Hepatocyte (in vitro differentiated cells): ENCODE results near the gene GLI3. TPM values are rescaled to one million over a fixed set of nuclear protein-coding genes. Genes with fewer than 3 reads are reported as not detected.

ENCODE experiments used
- DNase-seq: peaks from one replicate; pipeline ENCODE4 v3.0.0-alpha.2; 2016; ENCODE audit warnings: low spot score
- H2AFZ ChIP-seq: fragments of 200-600 bp; sonication (generic); 2 replicates; pipeline ENCODE4 v1.6.0; 2016; ENCODE audit warnings: antibody characterized with exemption, mild to moderate bottlenecking
- H3K27ac ChIP-seq: fragments of 200-600 bp; sonication (generic); 2 replicates; pipeline ENCODE4 v1.5.1; 2016; ENCODE audit warnings: mild to moderate bottlenecking
- H3K27me3 ChIP-seq: fragments of 200-600 bp; sonication (generic); 2 replicates; pipeline ENCODE4 v1.6.1; 2016
- H3K36me3 ChIP-seq: fragments of 200-600 bp; sonication (generic); replicated peaks from 2 replicates; pipeline ENCODE4 v1.5.1; 2016; ENCODE audit warnings: low read depth; ENCODE audit not compliant: insufficient read depth
- H3K4me1 ChIP-seq: fragments of 200-600 bp; sonication (generic); 2 replicates; pipeline ENCODE4 v1.5.1; 2016; ENCODE audit warnings: mild to moderate bottlenecking, moderate library complexity; ENCODE audit not compliant: insufficient read depth
- H3K4me2 ChIP-seq: fragments of 200-600 bp; sonication (generic); 2 replicates; pipeline ENCODE4 v1.6.0; 2016
- H3K4me3 ChIP-seq: fragments of 200-600 bp; sonication (generic); 2 replicates; pipeline ENCODE4 v1.5.1; 2016; ENCODE audit warnings: mild to moderate bottlenecking
- H3K79me2 ChIP-seq: fragments of 200-600 bp; sonication (generic); 2 replicates; pipeline ENCODE4 v1.6.0; 2017; ENCODE audit warnings: mild to moderate bottlenecking
- H3K9me2 ChIP-seq: fragments of 200-600 bp; sonication (generic); replicated peaks from 2 replicates; pipeline ENCODE4 v1.6.0; 2017; ENCODE audit warnings: mild to moderate bottlenecking; ENCODE audit not compliant: insufficient read depth
- H3K9me3 ChIP-seq: fragments of 200-600 bp; sonication (generic); 2 replicates; pipeline ENCODE4 v1.5.1; 2016; ENCODE audit warnings: low read depth, mild to moderate bottlenecking
- H4K20me1 ChIP-seq: fragments of 200-600 bp; sonication (generic); 2 replicates; pipeline ENCODE4 v1.6.0; 2016; ENCODE audit warnings: mild to moderate bottlenecking; ENCODE audit not compliant: insufficient read depth, poor library complexity, severe bottlenecking
- CTCF ChIP-seq: fragments of 200-600 bp; sonication (generic); IDR thresholded peaks from 2 replicates; pipeline ENCODE4 v1.5.1; 2016; ENCODE audit warnings: antibody characterized with exemption, mild to moderate bottlenecking; ENCODE audit not compliant: poor library complexity
- EZH2 ChIP-seq: fragments of 200-600 bp; sonication (generic); IDR thresholded peaks from 2 replicates; pipeline ENCODE4 v1.6.1; 2016; ENCODE audit warnings: antibody characterized with exemption, mild to moderate bottlenecking, borderline replicate concordance
- EZH2phosphoT487 ChIP-seq: fragments of 200-600 bp; sonication (generic); IDR thresholded peaks from one replicate; pipeline ENCODE4 v1.6.1; 2018; ENCODE audit warnings: antibody characterized with exemption, mild to moderate bottlenecking, low read depth, moderate library complexity; ENCODE audit not compliant: unreplicated experiment, severe bottlenecking
- WGBS: methylation state at CpG from one replicate; pipeline ENCODE4 v1.1.6; 2016; ENCODE audit warnings: low lambda C conversion rate; ENCODE audit errors: missing lambda C conversion rate; 5-methylcytosine and 5-hydroxymethylcytosine counted together
- polyA plus RNA-seq: library from polyadenylated mRNA; unstranded; fragments of >200 nt; fragmentation: Nextera tagmentation; extraction: Ambion mirVana; gene quantifications from 2 replicates; pipeline ENCODE4 v1.2.1, GENCODE V29; 2016
- total RNA-seq: library from RNA; depleted of rRNA; stranded (reverse); fragments of >200 nt; gene quantifications from 2 replicates; pipeline ENCODE4 v1.2.3, GENCODE V29; 2014

The GLI3 gene
- total and polyA plus RNA-seq, 2 experiments from 2014 or later = 5.5 to 20.0 TPM

GRCh38 chr7:42123716-42124115 is 113.3 kb downstream of the GLI3 start:
- Histone ChIP-seq H3K36me3 (no peaks in the 10 kb centered on the region), H3K79me2 (peaks cover 17% of the 10 kb centered on the region), H4K20me1 (peaks cover 5% of the 10 kb centered on the region), H3K9me3 (no peaks in the 10 kb centered on the region), H3K4me3 (no peak overlapping the region), H3K27me3 (no peaks in the 10 kb centered on the region), H3K9me2 (no peaks in the 10 kb centered on the region), H3K4me2 (no peak overlapping the region), H3K27ac (no peak overlapping the region), H3K4me1 (peaks cover 3% of the 10 kb centered on the region), H2AFZ (no peak overlapping the region)
- 86% methylated on average over 6 of the region's 6 CpGs for WGBS
- TF ChIP-seq EZH2phosphoT487 (no peak), CTCF (no peak), EZH2 (no peak)
- DNase-seq = no peak

GRCh38 chr7:42120191-42120590 is 116.8 kb downstream of the GLI3 start:
- Histone ChIP-seq H3K4me2 (no peak overlapping the region), H3K36me3 (no peaks in the 10 kb centered on the region), H3K79me2 (peaks cover 19% of the 10 kb centered on the region), H3K27me3 (no peaks in the 10 kb centered on the region), H4K20me1 (no peaks in the 10 kb centered on the region), H2AFZ (no peak overlapping the region), H3K4me3 (no peak overlapping the region), H3K27ac (no peak overlapping the region), H3K4me1 (peaks cover 3% of the 10 kb centered on the region), H3K9me2 (no peaks in the 10 kb centered on the region), H3K9me3 (no peaks in the 10 kb centered on the region)
- no peak for TF ChIP-seq EZH2
- TF ChIP-seq CTCF = no peak
- no peak for TF ChIP-seq EZH2phosphoT487
- WGBS = 68% methylated on average over 8 of the region's 8 CpGs
- DNase-seq = no peak

GRCh38 chr7:42117201-42117600 is 119.8 kb downstream of the GLI3 start:
- Histone ChIP-seq H3K4me3 (no peak overlapping the region), H3K27ac (no peak overlapping the region), H3K27me3 (no peaks in the 10 kb centered on the region), H2AFZ (no peak overlapping the region), H3K9me3 (no peaks in the 10 kb centered on the region), H3K4me1 (peaks cover 3% of the 10 kb centered on the region), H3K36me3 (no peaks in the 10 kb centered on the region), H3K4me2 (no peak overlapping the region), H4K20me1 (no peaks in the 10 kb centered on the region), H3K9me2 (no peaks in the 10 kb centered on the region), H3K79me2 (peaks cover 16% of the 10 kb centered on the region)
- DNase-seq = no peak
- TF ChIP-seq CTCF = no peak
- 85% methylated on average over 4 of the region's 4 CpGs for WGBS

- Histone ChIP-seq H3K27me3 (no peaks in the 10 kb centered on the region), H3K79me2 (peaks cover 15% of the 10 kb centered on the region), H3K4me2 (no peak overlapping the region), H4K20me1 (no peaks in the 10 kb centered on the region), H3K27ac (no peak overlapping the region), H3K36me3 (no peaks in the 10 kb centered on the region), H3K4me1 (peaks cover 3% of the 10 kb centered on the region), H3K4me3 (no peak overlapping the region), H3K9me3 (no peaks in the 10 kb centered on the region), H3K9me2 (no peaks in the 10 kb centered on the region), H2AFZ (no peak overlapping the region)
- TF ChIP-seq EZH2 (no peak), EZH2phosphoT487 (no peak), CTCF (no peak)
- WGBS = 70% methylated on average over 2 of the region's 2 CpGs
- no peak for DNase-seq
Observed at GRCh38 chr7:42115795-42116194, 121.2 kb downstream of the GLI3 start.
